Peyer's patch (tissue), 4 donors: ENCODE results near the gene CDC42BPA. TPM values are rescaled to one million over a fixed set of nuclear protein-coding genes. Genes with fewer than 3 reads are reported as not detected.

Source experiments
- DNase-seq, 3 donors: peaks; one replicate each; pipeline ENCODE4 v3.0.0-alpha.2; 2017 to 2019
- H3K27ac ChIP-seq, 4 donors: fragments of 200-600 bp; sonication (generic); one replicate each; pipeline ENCODE4 v1.5.1; 2016 to 2019
- H3K27me3 ChIP-seq, 2 donors: fragments of 200-600 bp; sonication (generic); one replicate each; pipeline ENCODE4 v1.5.1; 2019
- H3K36me3 ChIP-seq, 3 donors: fragments of 200-600 bp; sonication (generic); one replicate each; pipeline ENCODE4 v1.5.1; 2016 to 2019
- H3K4me1 ChIP-seq, 4 donors: fragments of 200-600 bp; sonication (generic); one replicate each; pipeline ENCODE4 v1.5.1; 2016 to 2019
- H3K4me3 ChIP-seq, 4 donors: fragments of 200-600 bp; sonication (generic); 1 replicate in 3 of 4; 2 replicates in 1 of 4; pipeline ENCODE4 v1.5.1; 2016 to 2019; ENCODE audit warnings: mild to moderate bottlenecking in 1 of 4
- H3K9me3 ChIP-seq, 4 donors: fragments of 200-600 bp; sonication (generic); one replicate each; pipeline ENCODE4 v1.5.1; 2016 to 2019; ENCODE audit warnings: mild to moderate bottlenecking in 1 of 4
- CTCF ChIP-seq, 6 experiments: fragments of 450-650 bp in 4 of 6; fragments of 200-600 bp in 2 of 6; sonication (generic) in 1 of 6; IDR thresholded peaks; one replicate each; pipeline ENCODE4 v1.5.1; 2017 to 2019; ENCODE audit warnings: antibody characterized with exemption in 6 of 6, mild to moderate bottlenecking in 3 of 6, moderate library complexity in 1 of 6
- POLR2A ChIP-seq, 2 donors: fragments of 450-650 bp; IDR thresholded peaks; one replicate each; pipeline ENCODE4 v1.5.1; 2017; ENCODE audit warnings: antibody characterized with exemption in 2 of 2, mild to moderate bottlenecking in 2 of 2, moderate library complexity in 2 of 2
- total RNA-seq, 4 donors: library from RNA; depleted of rRNA; stranded (reverse); fragments of >200 nt; gene quantifications; one replicate each; pipeline ENCODE4 v1.1.0, GENCODE V29; 2016

CDC42BPA gene
- total RNA-seq, 4 donors from 2014 or later: 49.3 to 107 (median 53.9) TPM

GRCh38 chr1:227328405-227329019 lies 10.2 kb upstream of the CDC42BPA start:
- Histone ChIP-seq H3K4me1 (no peaks in the 10 kb centered on the region), H3K4me3 (no peak overlapping the region), H3K27me3 (no peaks in the 10 kb centered on the region), H3K27ac (no peak overlapping the region), H3K36me3 (no peaks in the 10 kb centered on the region), H3K9me3 (no peaks in the 10 kb centered on the region)
- no peak for DNase-seq
- TF ChIP-seq POLR2A (IDR thresholded peaks at IDR 0.05) (no peak), CTCF (IDR thresholded peaks at IDR 0.05) (no peak)

GRCh38 chr1:227325156-227325555 lies 6.9 kb upstream of the CDC42BPA start:
- peaks cover 0 to 6% (median 0%) of the 10 kb centered on the region in 4 donors for H3K4me1 ChIP-seq
- H3K27me3 ChIP-seq: no peaks in the 10 kb centered on the region
- TF ChIP-seq POLR2A (IDR thresholded peaks at IDR 0.05): no peak
- TF ChIP-seq CTCF (IDR thresholded peaks at IDR 0.05): no peak

GRCh38 chr1:227323967-227324268 lies 5.6 kb upstream of the CDC42BPA start:
- H3K27me3 ChIP-seq: no peaks in the 10 kb centered on the region
- peaks cover 0 to 19% (median 0%) of the 10 kb centered on the region in 4 donors for H3K4me1 ChIP-seq
- no peaks in the 10 kb centered on the region for H3K9me3 ChIP-seq
- peak overlapping the region in 3 of 4 donors; percentile 33 to 87 (median 63) for H3K27ac ChIP-seq
- TF ChIP-seq POLR2A (IDR thresholded peaks at IDR 0.05): no peak
- no peak for TF ChIP-seq CTCF (IDR thresholded peaks at IDR 0.05)
- H3K4me3 ChIP-seq: no peak overlapping the region
- DNase-seq: no peak
- H3K36me3 ChIP-seq: no peaks in the 10 kb centered on the region

More at GRCh38 chr1:227325156-227325555, 6.9 kb upstream of the CDC42BPA start:
- Histone ChIP-seq H3K4me3 (no peak overlapping the region), H3K27ac (no peak overlapping the region), H3K36me3 (no peaks in the 10 kb centered on the region), H3K9me3 (no peaks in the 10 kb centered on the region)
- DNase-seq: no peak

GRCh38 chr1:227323171-227323966 lies 5.1 kb upstream of the CDC42BPA start:
- Histone ChIP-seq H3K27me3 (no peaks in the 10 kb centered on the region), H3K36me3 (no peaks in the 10 kb centered on the region), H3K4me3 (peak overlapping the region in 1 of 4 donors; percentile 40), H3K27ac (peak overlapping the region in 3 of 4 donors; percentile 62 to 87 (median 63)), H3K9me3 (no peaks in the 10 kb centered on the region), H3K4me1 (peaks cover 0 to 21% (median 0%) of the 10 kb centered on the region in 4 donors)
- TF ChIP-seq POLR2A (IDR thresholded peaks at IDR 0.05): peak in 1 of 2 donors; percentile 27
- no peak for TF ChIP-seq CTCF (IDR thresholded peaks at IDR 0.05)
- DNase-seq: peak in 2 of 3 donors; percentile 73 to 88

GRCh38 chr1:227322376-227322775 lies 4.1 kb upstream of the CDC42BPA start:
- Histone ChIP-seq H3K4me1 (peaks cover 0 to 21% (median 0%) of the 10 kb centered on the region in 4 donors), H3K36me3 (no peaks in the 10 kb centered on the region), H3K4me3 (peak overlapping the region in 1 of 4 donors; percentile 40), H3K9me3 (no peaks in the 10 kb centered on the region), H3K27me3 (no peaks in the 10 kb centered on the region), H3K27ac (peak overlapping the region in 2 of 4 donors; percentile 40 to 87)
- no peak for DNase-seq
- peak in 1 of 2 donors; percentile 35 for TF ChIP-seq POLR2A (IDR thresholded peaks at IDR 0.05)
- no peak for TF ChIP-seq CTCF (IDR thresholded peaks at IDR 0.05)
